Keratinocyte (primary cell): ENCODE data around the gene HMGCS1.
"Not testable (repeated sequence)": the region's sequence is repeated elsewhere in the genome, so short reads cannot be mapped to it uniquely, and the experiment has no call there.

ENCODE experiments used
- CTCF ChIP-seq, 3 experiments: IDR thresholded peaks in 1 of 3; conservative IDR thresholded peaks in 1 of 3; optimal IDR thresholded peaks in 1 of 3; 2 replicates in 2 of 3; 3 replicates in 1 of 3; pipeline versions ENCODE3 to v1.5.1; 2011; ENCODE audit warnings: low read length in 3 of 3, mild to moderate bottlenecking in 3 of 3, moderate library complexity in 2 of 3, control low read depth in 1 of 3, inconsistent platforms in 1 of 3; ENCODE audit not compliant: insufficient read depth in 2 of 3; ENCODE audit errors: extremely low read depth in 1 of 3
- EZH2 ChIP-seq: IDR thresholded peaks from one replicate; pipeline ENCODE4 v1.6.1; 2012; ENCODE audit warnings: inconsistent platforms, mild to moderate bottlenecking, low read length, moderate library complexity

GRCh38 chr5:43325624-43326023 is 12.4 kb upstream of the HMGCS1 start:
- not testable (repeated sequence) for TF ChIP-seq CTCF (optimal IDR thresholded peaks at IDR 0.05 in 1 of 3, IDR thresholded peaks at IDR 0.05 in 1 of 3, conservative IDR thresholded peaks at IDR 0.05 in 1 of 3; ENCODE audit: extremely low read depth in 1 of 3, insufficient read depth in 2 of 3, low read length in 3 of 3); EZH2
